IPS-15b (cell line): ENCODE data around the gene VAV2.

Source experiments
- H3K27me3 ChIP-seq: one replicate; pipeline ENCODE4 v1.6.1; 2013; ENCODE audit warnings: low read length; ENCODE audit not compliant: control insufficient read depth, insufficient read depth
- H3K36me3 ChIP-seq: one replicate; pipeline ENCODE4 v1.6.1; 2013; ENCODE audit warnings: low read length; ENCODE audit not compliant: control insufficient read depth, insufficient read depth
- H3K4me1 ChIP-seq: one replicate; pipeline ENCODE4 v1.6.1; 2013; ENCODE audit warnings: mild to moderate bottlenecking, low read length; ENCODE audit not compliant: control insufficient read depth, insufficient read depth
- H3K4me3 ChIP-seq: one replicate; pipeline ENCODE4 v1.5.1; 2013; ENCODE audit warnings: low read depth, low read length
- H3K9ac ChIP-seq: one replicate; pipeline ENCODE4 v1.6.1; 2013; ENCODE audit warnings: low read depth, mild to moderate bottlenecking, low read length
- H3K9me3 ChIP-seq: one replicate; pipeline ENCODE4 v1.6.1; 2013; ENCODE audit warnings: mild to moderate bottlenecking, low read length; ENCODE audit not compliant: control insufficient read depth, insufficient read depth

The VAV2 gene

GRCh38 chr9:133915534-133916158, 76.5 kb downstream of the VAV2 start:
- peaks cover 5% of the 10 kb centered on the region for H3K36me3 ChIP-seq
- H3K27me3 ChIP-seq: no peaks in the 10 kb centered on the region
- H3K9ac ChIP-seq: no peak overlapping the region
- H3K9me3 ChIP-seq: no peaks in the 10 kb centered on the region
- H3K4me3 ChIP-seq: no peak overlapping the region
- H3K4me1 ChIP-seq: no peaks in the 10 kb centered on the region

- Histone ChIP-seq H3K36me3 (peaks cover 5% of the 10 kb centered on the region), H3K4me3 (no peak overlapping the region), H3K9me3 (no peaks in the 10 kb centered on the region), H3K9ac (no peak overlapping the region), H3K27me3 (no peaks in the 10 kb centered on the region), H3K4me1 (no peaks in the 10 kb centered on the region)
Measured at GRCh38 chr9:133914442-133915342, 77.4 kb downstream of the VAV2 start.

GRCh38 chr9:133913571-133914369, 78.4 kb downstream of the VAV2 start:
- H3K9me3 ChIP-seq: no peaks in the 10 kb centered on the region
- H3K4me1 ChIP-seq: no peaks in the 10 kb centered on the region
- no peaks in the 10 kb centered on the region for H3K27me3 ChIP-seq
- no peak overlapping the region for H3K4me3 ChIP-seq
- no peak overlapping the region for H3K9ac ChIP-seq
- peaks cover 5% of the 10 kb centered on the region for H3K36me3 ChIP-seq

- Histone ChIP-seq H3K36me3 (peaks cover 5% of the 10 kb centered on the region), H3K4me1 (no peaks in the 10 kb centered on the region), H3K27me3 (no peaks in the 10 kb centered on the region), H3K9ac (no peak overlapping the region), H3K4me3 (no peak overlapping the region), H3K9me3 (no peaks in the 10 kb centered on the region)
Measured at GRCh38 chr9:133910855-133911514, 81.1 kb downstream of the VAV2 start.

- no peaks in the 10 kb centered on the region for H3K4me1 ChIP-seq
- H3K27me3 ChIP-seq: no peaks in the 10 kb centered on the region
Measured at GRCh38 chr9:133906932-133907910, 84.9 kb downstream of the VAV2 start.

GRCh38 chr9:133906218-133906617, 85.9 kb downstream of the VAV2 start:
- Histone ChIP-seq H3K4me3 (no peak overlapping the region), H3K9ac (no peak overlapping the region), H3K4me1 (no peaks in the 10 kb centered on the region), H3K9me3 (no peaks in the 10 kb centered on the region), H3K36me3 (no peaks in the 10 kb centered on the region), H3K27me3 (no peaks in the 10 kb centered on the region)

More at GRCh38 chr9:133906932-133907910, 84.9 kb downstream of the VAV2 start:
- H3K9me3 ChIP-seq: no peaks in the 10 kb centered on the region
- H3K9ac ChIP-seq: no peak overlapping the region
- no peak overlapping the region for H3K4me3 ChIP-seq
- peaks cover 4% of the 10 kb centered on the region for H3K36me3 ChIP-seq

GRCh38 chr9:133905493-133905892, 86.6 kb downstream of the VAV2 start:
- no peaks in the 10 kb centered on the region for H3K27me3 ChIP-seq
- no peak overlapping the region for H3K9ac ChIP-seq
- H3K36me3 ChIP-seq: no peaks in the 10 kb centered on the region
- no peaks in the 10 kb centered on the region for H3K9me3 ChIP-seq
- H3K4me3 ChIP-seq: no peak overlapping the region
- no peaks in the 10 kb centered on the region for H3K4me1 ChIP-seq

GRCh38 chr9:133904346-133905090, 87.6 kb downstream of the VAV2 start:
- no peaks in the 10 kb centered on the region for H3K9me3 ChIP-seq
- H3K4me1 ChIP-seq: no peaks in the 10 kb centered on the region
- no peak overlapping the region for H3K9ac ChIP-seq
- H3K27me3 ChIP-seq: no peaks in the 10 kb centered on the region
- H3K4me3 ChIP-seq: no peak overlapping the region
- H3K36me3 ChIP-seq: no peaks in the 10 kb centered on the region

GRCh38 chr9:133901184-133901835, 90.8 kb downstream of the VAV2 start:
- H3K36me3 ChIP-seq: no peaks in the 10 kb centered on the region
- no peaks in the 10 kb centered on the region for H3K9me3 ChIP-seq
- H3K9ac ChIP-seq: no peak overlapping the region
- no peak overlapping the region for H3K4me3 ChIP-seq
- no peaks in the 10 kb centered on the region for H3K4me1 ChIP-seq
- no peaks in the 10 kb centered on the region for H3K27me3 ChIP-seq

- Histone ChIP-seq H3K27me3 (no peaks in the 10 kb centered on the region), H3K4me3 (no peak overlapping the region), H3K4me1 (peaks cover 2% of the 10 kb centered on the region)
Measured at GRCh38 chr9:133897675-133898074, 94.4 kb downstream of the VAV2 start.

More at GRCh38 chr9:133897675-133898074, 94.4 kb downstream of the VAV2 start:
- Histone ChIP-seq H3K9me3 (no peaks in the 10 kb centered on the region), H3K9ac (no peak overlapping the region), H3K36me3 (peaks cover 5% of the 10 kb centered on the region)
